Endothelial cell of umbilical vein (primary cell): ENCODE measurements around the gene GPR108.

Experiments used
- CTCF ChIP-seq, 2 donors: IDR thresholded peaks; 1 replicate in 1 of 2; 2 replicates in 1 of 2; pipeline ENCODE4 v1.5.1; 2011; ENCODE audit warnings: low read length in 2 of 2, mild to moderate bottlenecking in 2 of 2, moderate library complexity in 2 of 2, control low read depth in 1 of 2, inconsistent platforms in 1 of 2, low read depth in 1 of 2; ENCODE audit not compliant: insufficient read depth in 1 of 2; ENCODE audit errors: extremely low read depth in 1 of 2
- EZH2 ChIP-seq: IDR thresholded peaks from 2 replicates; pipeline ENCODE4 v1.6.1; 2012; ENCODE audit warnings: borderline replicate concordance, low read depth, mild to moderate bottlenecking, moderate library complexity, low read length, inconsistent platforms; ENCODE audit not compliant: severe bottlenecking
- FOS ChIP-seq: IDR thresholded peaks from 2 replicates; pipeline ENCODE4 v1.6.1; 2011; ENCODE audit warnings: mild to moderate bottlenecking, low read length, moderate library complexity, borderline replicate concordance; ENCODE audit not compliant: insufficient read depth
- GATA2 ChIP-seq: IDR thresholded peaks from 2 replicates; pipeline ENCODE4 v1.7.0; 2011; ENCODE audit warnings: low read depth, mild to moderate bottlenecking, moderate library complexity, mixed read lengths, low read length; ENCODE audit not compliant: insufficient read length, insufficient read depth
- JUN ChIP-seq: IDR thresholded peaks from 2 replicates; pipeline ENCODE4 v1.6.1; 2011; ENCODE audit warnings: borderline replicate concordance, low read depth; ENCODE audit not compliant: insufficient read length, insufficient read depth
- MAX ChIP-seq: IDR thresholded peaks from 2 replicates; pipeline ENCODE4 v1.6.1; 2011; ENCODE audit not compliant: insufficient read depth, insufficient read length
- MYC ChIP-seq: IDR thresholded peaks from one replicate; pipeline ENCODE4 v1.6.1; 2011; ENCODE audit warnings: mild to moderate bottlenecking, low read depth, low read length
- POLR2A ChIP-seq: IDR thresholded peaks from 2 replicates; pipeline ENCODE4 v1.6.1; 2012; ENCODE audit warnings: low read depth, mild to moderate bottlenecking, control low read depth, low read length
- POLR2AphosphoS5 ChIP-seq: IDR thresholded peaks from 2 replicates; pipeline ENCODE4 v1.6.1; 2012; ENCODE audit warnings: low read depth, mild to moderate bottlenecking, control low read depth, low read length, moderate library complexity; ENCODE audit not compliant: insufficient read depth

- no peak for TF ChIP-seq MYC
- no peak for TF ChIP-seq POLR2A
- no peak for TF ChIP-seq EZH2
- no peak for TF ChIP-seq CTCF (IDR thresholded peaks at IDR 0.05; ENCODE audit: extremely low read depth in 1 of 2, insufficient read depth in 1 of 2, low read depth in 1 of 2, low read length in 2 of 2)
- TF ChIP-seq JUN: no peak
- TF ChIP-seq POLR2AphosphoS5: no peak
- no peak for TF ChIP-seq MAX
- no peak for TF ChIP-seq GATA2
- TF ChIP-seq FOS: no peak
Observed at GRCh38 chr19:6752256-6753177, 15.1 kb upstream of the GPR108 start.
